Limb (tissue), 2 donors: ENCODE measurements around the gene LRIG1.

ENCODE experiments used
- DNase-seq, 2 donors: peaks; one replicate each; pipeline ENCODE4 v3.0.0-alpha.2; 2016; ENCODE audit errors: extremely low spot score in 2 of 2

LRIG1 gene

DNA sequence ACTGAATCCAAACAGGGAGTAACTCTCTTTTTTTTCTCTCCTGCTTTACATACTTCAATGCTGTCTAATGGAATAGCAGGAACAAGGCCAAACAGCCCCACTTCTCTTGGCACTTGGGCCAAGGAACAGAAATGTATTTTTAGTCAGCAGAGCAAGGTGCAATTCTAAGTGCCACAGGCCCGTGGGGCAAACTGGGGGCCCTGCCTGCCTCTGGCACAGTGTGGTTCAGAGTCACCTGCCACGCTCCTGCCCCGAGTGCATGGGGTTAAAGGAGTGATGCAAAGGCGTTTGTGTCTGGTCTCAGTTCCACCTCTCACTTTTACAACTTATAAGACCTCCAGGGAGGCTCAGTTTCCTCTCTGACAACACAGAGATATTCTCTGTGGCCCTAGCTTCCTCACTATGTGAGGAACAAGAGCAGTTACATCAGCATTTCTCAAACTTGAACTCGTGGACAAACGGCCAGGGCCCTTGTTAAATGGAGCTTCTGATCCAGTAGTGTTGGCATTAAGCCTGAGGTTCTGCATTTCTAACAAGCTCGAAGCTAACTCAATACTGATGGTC, 51.3 kb downstream of the LRIG1 start:
- no peak for DNase-seq

DNA sequence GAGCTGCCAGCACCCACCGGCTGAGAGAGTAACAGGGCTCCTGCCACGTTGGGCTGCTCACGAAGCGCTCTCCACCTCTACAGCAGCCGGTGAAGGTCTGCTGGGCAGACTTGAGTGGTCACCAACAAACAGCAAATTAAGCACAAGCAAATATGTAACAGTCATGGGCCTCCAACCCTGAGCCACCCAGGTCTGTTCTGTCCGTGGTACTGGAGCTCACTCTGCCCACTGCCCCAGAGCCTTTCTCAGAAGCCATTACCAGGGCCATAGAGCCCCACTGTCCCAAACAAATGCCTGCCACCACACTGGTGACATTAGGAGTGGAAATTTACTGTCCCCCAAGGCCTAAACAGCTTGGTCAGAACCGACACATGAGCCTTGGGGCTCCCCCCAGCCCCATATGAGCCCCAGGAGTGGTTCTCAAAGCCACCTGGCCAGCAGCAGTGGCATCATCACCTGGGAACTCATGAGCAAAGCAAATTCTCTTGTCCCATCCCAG, 56.6 kb downstream of the LRIG1 start:
- no peak for DNase-seq

DNA sequence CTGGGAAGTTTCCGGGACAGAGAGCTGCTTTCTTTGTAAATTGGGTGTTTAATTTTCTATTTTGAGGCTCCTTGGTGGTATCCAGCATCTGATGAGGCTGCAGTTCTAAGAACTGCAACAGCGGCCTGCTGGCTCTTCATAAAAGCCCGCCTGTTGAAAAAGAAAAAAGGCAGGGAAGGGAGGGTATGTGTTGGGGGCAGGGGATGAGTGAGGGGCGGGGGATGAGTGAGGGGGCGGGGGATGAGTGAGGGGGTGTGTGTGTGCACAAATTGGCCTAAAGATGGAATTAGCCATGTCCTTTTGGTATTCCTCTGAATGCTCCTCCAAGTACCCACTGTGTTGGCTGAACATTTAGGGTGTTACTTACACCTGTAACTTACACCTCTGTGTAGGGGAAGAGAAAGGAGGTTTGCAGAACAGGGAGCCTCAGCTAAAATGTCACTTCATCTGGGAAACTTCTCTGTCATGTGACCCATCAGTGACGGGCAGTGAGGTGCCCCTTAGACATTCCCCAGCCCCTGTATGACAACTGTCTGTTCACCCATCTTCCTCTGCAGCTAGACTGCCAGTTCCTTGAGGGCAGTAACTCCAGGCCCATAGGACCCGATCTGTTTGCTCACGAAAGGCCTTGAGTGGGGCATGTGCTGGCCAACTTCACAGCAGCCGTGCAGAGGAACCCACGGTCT, 57.6 kb downstream of the LRIG1 start:
- DNase-seq, result no peak

DNA sequence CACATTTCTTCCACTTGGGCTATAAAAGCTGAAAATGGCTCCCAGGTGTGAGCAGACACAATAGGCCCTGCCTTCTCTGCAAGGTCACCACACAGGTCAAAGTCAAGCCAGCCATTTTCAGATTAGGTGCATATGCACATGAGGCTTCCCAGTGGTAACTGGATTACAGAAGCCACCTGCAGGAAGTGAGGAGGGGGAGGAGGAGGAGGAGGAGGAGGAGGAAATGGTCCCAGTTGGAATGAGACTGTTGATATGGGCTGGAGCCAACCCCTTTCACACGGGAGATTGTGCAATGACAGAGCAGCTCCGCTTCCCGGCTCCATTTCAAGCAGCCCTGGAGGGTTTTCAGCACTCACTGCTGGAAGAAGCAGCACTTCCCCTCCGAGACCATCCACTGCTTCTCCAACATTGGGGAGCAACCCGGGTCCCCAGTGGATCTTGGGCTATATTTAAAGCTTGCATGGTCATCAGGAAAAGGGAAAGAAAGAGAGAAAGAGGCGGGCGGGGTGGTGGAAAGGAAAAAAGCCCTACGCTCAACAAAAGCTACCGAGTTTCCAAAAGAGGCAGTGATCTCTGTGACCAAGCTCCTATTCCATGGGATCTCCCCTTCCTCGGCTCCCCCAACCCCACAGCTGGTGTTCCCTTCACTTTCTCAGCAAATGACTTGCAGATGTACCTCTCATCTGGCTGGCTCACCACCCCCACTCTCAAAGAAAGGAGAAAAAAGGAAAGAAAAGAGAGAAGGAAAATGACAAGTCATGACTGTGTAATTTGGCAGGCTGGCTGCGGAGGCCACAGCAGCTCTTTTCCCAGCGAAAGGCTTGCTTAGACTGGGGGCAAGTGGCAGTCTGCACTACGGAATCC, 58.3 kb downstream of the LRIG1 start:
- DNase-seq, result peak; percentile 61 to 70

- DNase-seq, result no peak
Observed at GRCh38 chr3:66441692-66442091, 59.1 kb downstream of the LRIG1 start.

DNA sequence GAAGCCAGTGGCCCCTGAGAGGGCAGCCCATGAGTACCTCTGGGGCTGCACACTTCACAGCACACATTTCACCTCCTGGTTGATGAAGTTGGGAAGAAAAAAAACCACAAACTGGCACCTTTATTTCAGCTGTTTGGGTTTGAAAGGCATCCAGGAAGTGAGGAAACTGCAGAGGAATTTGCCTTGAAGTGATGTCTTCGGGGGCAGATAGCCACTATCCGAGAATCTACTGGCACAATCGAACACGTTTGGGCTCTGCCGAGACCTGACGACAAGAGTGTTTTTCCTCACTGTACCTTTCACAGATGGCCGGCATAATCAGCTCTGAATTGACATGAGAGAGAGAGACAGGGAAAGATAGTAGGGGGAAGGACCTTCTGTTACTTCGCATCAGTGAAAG, 59.7 kb downstream of the LRIG1 start:
- DNase-seq, result no peak

GRCh38 chr3:66439666-66440344, 61.0 kb downstream of the LRIG1 start:
- no peak for DNase-seq

GRCh38 chr3:66438046-66438445, 62.8 kb downstream of the LRIG1 start:
- no peak for DNase-seq

GRCh38 chr3:66437341-66437929, 63.4 kb downstream of the LRIG1 start:
- DNase-seq, result no peak

- DNase-seq, result no peak
Observed at GRCh38 chr3:66435989-66436388, 64.8 kb downstream of the LRIG1 start.

- DNase-seq, result no peak
Observed at GRCh38 chr3:66434726-66435125, 66.1 kb downstream of the LRIG1 start.

- no peak for DNase-seq
Observed at GRCh38 chr3:66433522-66433782, 67.4 kb downstream of the LRIG1 start.

- no peak for DNase-seq
Observed at GRCh38 chr3:66432767-66433521, 67.9 kb downstream of the LRIG1 start.

DNA sequence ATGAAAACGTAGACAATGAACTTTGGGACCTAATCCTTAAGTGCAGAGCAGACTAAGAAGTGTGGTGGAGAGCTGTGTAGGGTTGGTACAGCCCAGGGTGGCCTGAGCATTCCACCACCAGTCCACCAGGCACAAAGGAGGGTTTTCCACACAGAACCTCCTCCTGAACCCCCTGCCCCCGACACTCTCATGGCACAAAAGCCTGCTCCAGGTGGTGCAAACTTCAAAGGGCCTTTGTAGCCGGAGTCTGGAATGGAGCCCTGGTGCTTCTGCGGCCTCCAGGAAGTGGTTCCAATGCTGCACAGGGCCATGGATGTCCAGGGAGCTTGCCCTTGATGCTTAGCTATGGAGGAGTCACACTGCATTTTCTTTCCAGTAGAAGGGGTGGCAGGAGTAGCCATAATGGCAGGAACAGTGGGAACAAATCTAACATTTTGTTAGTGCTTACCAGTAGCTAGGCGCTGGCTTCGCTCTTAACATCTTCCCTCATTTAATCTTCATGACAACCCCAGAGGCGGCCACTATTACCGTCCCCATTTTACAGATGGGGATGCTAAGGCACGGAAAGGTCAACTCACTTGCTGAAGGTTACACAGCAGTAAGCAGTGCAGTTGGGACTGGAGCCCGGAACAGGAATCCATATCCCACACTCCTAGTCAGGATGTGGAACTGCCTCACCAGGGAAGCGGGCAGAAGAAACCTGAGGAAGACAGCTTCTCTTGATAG, 68.6 kb downstream of the LRIG1 start:
- no peak for DNase-seq

DNA sequence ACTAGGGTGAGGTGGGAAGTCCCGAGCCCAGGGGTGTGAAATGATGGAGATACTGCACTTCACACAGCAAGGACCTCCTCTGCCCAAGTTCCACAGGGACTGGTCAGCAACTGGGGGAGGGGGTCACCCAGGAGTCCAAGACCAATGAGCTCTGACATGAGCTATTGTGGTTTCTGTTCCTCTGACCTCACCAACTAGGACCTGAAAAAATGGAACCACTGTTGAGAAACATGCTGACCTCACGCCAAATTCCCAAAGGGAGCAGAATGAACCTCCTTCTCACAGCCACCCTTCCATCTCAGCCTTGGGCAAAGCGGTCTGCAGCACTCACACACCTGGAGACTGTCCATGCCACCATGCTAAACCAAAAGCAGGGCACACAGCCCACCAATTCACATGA, 69.3 kb downstream of the LRIG1 start:
- no peak for DNase-seq

DNA sequence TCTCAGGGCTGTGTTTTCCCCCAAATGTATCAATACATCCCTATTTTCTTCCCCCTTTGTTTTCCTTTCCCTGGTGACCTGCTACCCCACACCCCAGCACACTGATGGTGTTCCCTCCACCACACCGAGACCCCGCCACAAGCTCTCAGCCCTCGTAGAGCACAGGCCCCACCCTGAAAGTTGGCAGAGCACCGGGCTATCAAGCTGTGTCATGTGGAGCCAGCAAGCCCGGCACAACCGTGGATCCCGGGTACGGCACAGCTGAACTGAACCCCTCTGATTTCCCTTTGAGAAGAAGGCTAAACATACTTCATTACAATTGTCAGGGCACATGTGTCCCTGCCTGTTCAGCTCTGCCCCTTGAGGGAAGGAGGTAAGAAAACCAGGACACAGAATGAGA, 69.9 kb downstream of the LRIG1 start:
- peak in 1 of 2 donors; percentile 24 for DNase-seq

- peak in 1 of 2 donors; percentile 68 for DNase-seq
Observed at GRCh38 chr3:66428733-66429132, 72.1 kb downstream of the LRIG1 start.

DNA sequence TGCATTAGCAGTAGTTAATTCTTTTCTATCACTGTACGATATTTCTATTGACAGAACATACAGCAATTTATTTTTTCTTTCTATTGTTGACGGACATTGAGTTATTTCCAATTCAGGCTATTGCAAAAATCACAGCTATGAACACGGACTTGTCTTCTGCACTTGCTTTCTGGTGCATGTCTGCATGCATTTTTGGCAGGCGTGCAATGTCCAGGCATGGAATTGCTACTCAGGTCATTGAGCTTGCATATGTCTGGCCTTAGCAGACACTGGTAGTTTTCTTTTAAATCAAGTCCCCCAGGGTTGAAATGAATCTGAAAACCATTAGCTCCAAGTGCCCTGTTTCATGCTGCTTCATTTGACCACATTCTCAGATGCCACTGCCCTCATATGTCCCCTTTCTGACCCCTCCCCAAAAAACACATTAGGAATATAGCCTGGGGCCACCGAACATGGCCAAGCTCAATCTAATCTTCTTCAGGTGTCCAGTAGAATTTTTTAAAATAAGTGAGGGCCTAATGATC, 72.8 kb downstream of the LRIG1 start:
- DNase-seq, result no peak

DNA sequence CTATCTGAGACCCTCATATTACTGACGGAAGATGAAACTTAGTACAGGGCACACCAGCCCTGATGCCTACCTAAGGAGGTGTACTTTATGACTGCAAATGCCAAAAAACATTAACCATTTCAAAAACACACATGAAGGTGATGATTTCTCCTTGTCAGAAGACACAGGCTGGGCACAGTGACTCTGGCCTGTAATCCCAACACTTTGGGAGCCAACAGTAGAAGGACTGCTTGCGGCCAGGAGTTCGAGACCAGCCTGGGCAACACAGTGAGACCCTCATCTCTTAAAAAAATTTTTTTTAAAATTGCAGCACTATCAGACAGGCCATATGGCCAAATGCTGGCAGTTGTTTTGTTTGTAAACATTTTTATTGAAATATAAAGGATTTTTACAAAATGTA, 73.5 kb downstream of the LRIG1 start:
- no peak for DNase-seq

DNA sequence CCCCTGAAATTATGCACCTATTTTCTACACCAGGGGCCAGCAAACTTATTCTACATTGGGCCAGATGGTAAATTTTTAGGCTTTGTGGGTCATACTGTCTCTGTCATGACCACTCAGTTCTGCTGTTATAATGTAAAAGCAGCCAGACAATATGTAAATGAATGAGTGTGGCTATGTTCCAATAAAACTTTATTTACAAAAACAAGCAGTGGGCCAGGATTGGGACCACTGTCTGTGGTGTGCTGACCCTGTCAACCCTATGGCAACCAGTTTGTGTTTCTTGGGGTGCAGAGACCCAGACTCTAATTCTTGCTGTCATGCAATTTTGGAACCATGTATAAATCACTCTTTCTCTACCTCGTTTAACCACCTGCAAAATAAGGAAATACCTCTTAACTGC, 74.7 kb downstream of the LRIG1 start:
- DNase-seq, result no peak
